Measurements from ENCODE around the gene ABHD16B.

DNA sequence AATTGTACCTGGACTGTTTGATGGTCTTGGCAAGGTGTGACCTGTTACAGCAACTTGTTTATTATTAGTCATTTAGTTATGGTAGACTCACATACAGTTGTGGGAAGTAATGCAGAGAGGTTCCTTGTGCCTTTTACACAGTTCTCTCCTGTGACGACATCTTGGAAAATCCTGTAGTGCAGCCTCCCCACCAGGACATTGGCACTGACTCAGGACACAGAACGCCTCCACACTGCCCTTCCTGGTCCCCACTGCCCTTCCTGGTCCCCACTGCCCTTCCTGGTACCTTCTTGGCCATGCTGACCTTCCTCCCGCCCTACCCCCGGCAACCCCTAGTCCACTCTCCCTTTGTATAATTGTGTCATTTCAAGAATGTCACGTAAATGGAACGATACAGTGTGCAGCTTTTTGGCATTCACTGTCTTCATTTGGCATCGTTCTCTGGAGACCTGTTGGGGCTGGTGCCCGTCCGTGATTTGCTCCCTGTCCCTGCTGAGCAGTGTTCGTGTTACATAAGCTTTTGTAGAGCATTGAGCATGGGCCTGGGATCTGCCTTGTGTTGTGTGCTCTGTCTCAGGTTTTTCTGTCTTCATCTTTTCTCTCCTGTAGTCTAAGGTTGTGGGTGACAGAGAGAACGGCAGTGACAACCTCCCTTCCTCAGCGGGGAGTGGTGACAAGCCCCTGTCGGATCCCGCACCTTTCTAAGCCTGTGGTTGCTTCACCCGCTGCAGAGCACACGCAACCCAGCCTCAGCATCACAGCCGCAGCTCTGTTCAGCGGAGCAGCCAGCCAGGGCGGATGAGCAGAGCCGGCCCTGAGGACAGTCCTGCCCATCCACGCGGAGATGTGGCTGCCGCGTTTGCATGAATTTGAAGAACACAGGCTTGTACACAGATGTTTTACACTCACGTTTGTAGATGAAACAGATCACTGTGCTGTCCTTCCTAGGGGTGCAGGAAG lies 28.2 kb downstream of the ABHD16B start:
- TF ChIP-seq ZNF70 (CRISPR knock-in tag; IDR thresholded peaks at IDR 0.05), result no peak
- no peak for TF ChIP-seq ZFP3 (CRISPR knock-in tag; IDR thresholded peaks at IDR 0.05)
- no peak for TF ChIP-seq ISL1 (CRISPR knock-in tag; IDR thresholded peaks at IDR 0.05)
- no peak for TF ChIP-seq ZC3H10 (CRISPR knock-in tag; IDR thresholded peaks at IDR 0.05)
- no peak for TF ChIP-seq ZFP30 (CRISPR knock-in tag; IDR thresholded peaks at IDR 0.05)
- TF ChIP-seq ESRRG (CRISPR knock-in tag; IDR thresholded peaks at IDR 0.05), result no peak
- TF ChIP-seq PPARA (CRISPR knock-in tag; IDR thresholded peaks at IDR 0.05; ENCODE audit: borderline replicate concordance), result no peak

All from SK-N-SH treated with all-trans-retinoic acid at 6 μM for 48 hours (cell line).